ENCODE measurements around the gene SEC62. TPM values are rescaled to one million over a fixed set of nuclear protein-coding genes. Genes with fewer than 3 reads are reported as not detected.

SEC62 gene
- total and polyA plus RNA-seq, 2 donors (not counting 1 experiment from before 2014, with no cell fraction given): 49.9 to 136 TPM

DNA sequence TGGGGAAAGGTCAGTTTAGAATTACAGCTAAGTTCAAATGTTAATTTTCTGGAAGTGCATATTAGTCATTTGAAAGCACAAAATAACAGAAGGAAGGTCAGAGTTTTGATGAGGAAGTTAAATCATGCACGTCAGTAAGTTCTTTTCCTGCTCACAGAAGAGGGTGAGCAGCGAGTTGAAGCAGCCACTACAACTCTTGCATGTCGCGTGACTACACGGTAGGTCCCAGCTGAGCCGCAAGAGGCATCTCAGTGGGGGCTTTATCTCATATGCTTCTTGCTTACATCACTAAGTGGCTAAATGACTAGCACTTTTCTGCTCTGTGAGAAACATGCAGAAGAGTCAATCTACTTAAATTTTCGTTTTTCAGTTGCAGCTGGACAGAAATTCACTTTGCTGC is 21.3 kb upstream of the SEC62 start:
- no peak overlapping the region for H3K27ac ChIP-seq (ENCODE audit: insufficient read depth, low read length)
- H3K4me2 ChIP-seq (ENCODE audit: extremely low read depth, insufficient read depth, low read length): no peak overlapping the region
- no peaks in the 10 kb centered on the region for H3K36me3 ChIP-seq (ENCODE audit: control insufficient read depth, insufficient read depth, low read length)
- H3K4me3 ChIP-seq (replicated peaks in 1 of 4; ENCODE audit: control extremely low read depth in 1 of 4, insufficient read depth in 1 of 4, low read depth in 3 of 4, low read length in 4 of 4): no peak overlapping the region
- no peak overlapping the region for H2AFZ ChIP-seq (ENCODE audit: low read length)
- H3K9ac ChIP-seq (ENCODE audit: insufficient read depth, low read length): no peak overlapping the region
- no peaks in the 10 kb centered on the region for H3K79me2 ChIP-seq (ENCODE audit: control insufficient read depth, insufficient read depth, low read length)
- TF ChIP-seq, protein P1, sequence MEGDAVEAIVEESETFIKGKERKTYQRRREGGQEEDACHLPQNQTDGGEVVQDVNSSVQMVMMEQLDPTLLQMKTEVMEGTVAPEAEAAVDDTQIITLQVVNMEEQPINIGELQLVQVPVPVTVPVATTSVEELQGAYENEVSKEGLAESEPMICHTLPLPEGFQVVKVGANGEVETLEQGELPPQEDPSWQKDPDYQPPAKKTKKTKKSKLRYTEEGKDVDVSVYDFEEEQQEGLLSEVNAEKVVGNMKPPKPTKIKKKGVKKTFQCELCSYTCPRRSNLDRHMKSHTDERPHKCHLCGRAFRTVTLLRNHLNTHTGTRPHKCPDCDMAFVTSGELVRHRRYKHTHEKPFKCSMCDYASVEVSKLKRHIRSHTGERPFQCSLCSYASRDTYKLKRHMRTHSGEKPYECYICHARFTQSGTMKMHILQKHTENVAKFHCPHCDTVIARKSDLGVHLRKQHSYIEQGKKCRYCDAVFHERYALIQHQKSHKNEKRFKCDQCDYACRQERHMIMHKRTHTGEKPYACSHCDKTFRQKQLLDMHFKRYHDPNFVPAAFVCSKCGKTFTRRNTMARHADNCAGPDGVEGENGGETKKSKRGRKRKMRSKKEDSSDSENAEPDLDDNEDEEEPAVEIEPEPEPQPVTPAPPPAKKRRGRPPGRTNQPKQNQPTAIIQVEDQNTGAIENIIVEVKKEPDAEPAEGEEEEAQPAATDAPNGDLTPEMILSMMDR (conservative IDR thresholded peaks at IDR 0.05 in 1 of 2, IDR thresholded peaks at IDR 0.05 in 1 of 2; ENCODE audit: low read depth in 1 of 2, low read length in 2 of 2): no peak
- no peak for TF ChIP-seq EZH2 (IDR thresholded peaks at IDR 0.05; ENCODE audit: low read length, missing control alignments)
- no peaks in the 10 kb centered on the region for H3K9me3 ChIP-seq (ENCODE audit: control insufficient read depth, insufficient read depth, low read depth, low read length)
- no peaks in the 10 kb centered on the region for H4K20me1 ChIP-seq (ENCODE audit: control insufficient read depth, extremely low read depth, insufficient read depth, low read length)
- DNase-seq (ENCODE audit: low read depth in 2 of 2): no peak
- H3K27me3 ChIP-seq (ENCODE audit: control insufficient read depth, insufficient read depth, low read length): peaks cover 8% of the 10 kb centered on the region
- H3K4me1 ChIP-seq (ENCODE audit: control insufficient read depth, extremely low read depth, insufficient read depth, low read length): no peaks in the 10 kb centered on the region

DNA sequence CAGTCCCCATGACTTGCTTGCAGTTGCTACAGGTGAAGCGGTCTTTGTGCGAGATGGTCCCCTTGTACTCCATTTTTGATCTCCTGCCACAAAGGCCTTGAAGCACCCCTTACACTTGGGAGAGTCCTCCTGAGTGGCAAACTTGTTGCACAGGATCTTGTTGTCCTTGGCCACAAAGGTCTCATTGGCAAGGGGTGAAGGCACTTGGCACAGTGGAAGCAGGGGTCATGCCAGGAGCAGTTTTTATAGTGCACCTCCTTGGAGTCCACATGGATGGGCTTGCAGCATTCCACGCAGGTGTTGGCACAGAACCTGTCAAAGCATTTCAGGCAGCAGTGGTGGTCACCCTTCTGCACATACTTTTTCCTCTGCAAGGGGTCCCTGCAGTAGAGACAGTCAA is 20.3 kb upstream of the SEC62 start:
- TF ChIP-seq EZH2 (IDR thresholded peaks at IDR 0.05; ENCODE audit: low read length, missing control alignments): no peak
- TF ChIP-seq, protein P1 (conservative IDR thresholded peaks at IDR 0.05 in 1 of 2, IDR thresholded peaks at IDR 0.05 in 1 of 2; ENCODE audit: low read depth in 1 of 2, low read length in 2 of 2): no peak
- Histone ChIP-seq H3K9ac (ENCODE audit: insufficient read depth, low read length) (no peak overlapping the region), H3K4me3 (replicated peaks in 1 of 4; ENCODE audit: control extremely low read depth in 1 of 4, insufficient read depth in 1 of 4, low read depth in 3 of 4, low read length in 4 of 4) (no peak overlapping the region), H4K20me1 (ENCODE audit: control insufficient read depth, extremely low read depth, insufficient read depth, low read length) (no peaks in the 10 kb centered on the region), H3K79me2 (ENCODE audit: control insufficient read depth, insufficient read depth, low read length) (no peaks in the 10 kb centered on the region), H3K27ac (ENCODE audit: insufficient read depth, low read length) (no peak overlapping the region), H3K36me3 (ENCODE audit: control insufficient read depth, insufficient read depth, low read length) (no peaks in the 10 kb centered on the region), H3K9me3 (ENCODE audit: control insufficient read depth, insufficient read depth, low read depth, low read length) (no peaks in the 10 kb centered on the region), H3K27me3 (ENCODE audit: control insufficient read depth, insufficient read depth, low read length) (peaks cover 8% of the 10 kb centered on the region), H2AFZ (ENCODE audit: low read length) (no peak overlapping the region), H3K4me1 (ENCODE audit: control insufficient read depth, extremely low read depth, insufficient read depth, low read length) (no peaks in the 10 kb centered on the region), H3K4me2 (ENCODE audit: extremely low read depth, insufficient read depth, low read length) (no peak overlapping the region)
- DNase-seq (ENCODE audit: low read depth in 2 of 2): no peak

DNA sequence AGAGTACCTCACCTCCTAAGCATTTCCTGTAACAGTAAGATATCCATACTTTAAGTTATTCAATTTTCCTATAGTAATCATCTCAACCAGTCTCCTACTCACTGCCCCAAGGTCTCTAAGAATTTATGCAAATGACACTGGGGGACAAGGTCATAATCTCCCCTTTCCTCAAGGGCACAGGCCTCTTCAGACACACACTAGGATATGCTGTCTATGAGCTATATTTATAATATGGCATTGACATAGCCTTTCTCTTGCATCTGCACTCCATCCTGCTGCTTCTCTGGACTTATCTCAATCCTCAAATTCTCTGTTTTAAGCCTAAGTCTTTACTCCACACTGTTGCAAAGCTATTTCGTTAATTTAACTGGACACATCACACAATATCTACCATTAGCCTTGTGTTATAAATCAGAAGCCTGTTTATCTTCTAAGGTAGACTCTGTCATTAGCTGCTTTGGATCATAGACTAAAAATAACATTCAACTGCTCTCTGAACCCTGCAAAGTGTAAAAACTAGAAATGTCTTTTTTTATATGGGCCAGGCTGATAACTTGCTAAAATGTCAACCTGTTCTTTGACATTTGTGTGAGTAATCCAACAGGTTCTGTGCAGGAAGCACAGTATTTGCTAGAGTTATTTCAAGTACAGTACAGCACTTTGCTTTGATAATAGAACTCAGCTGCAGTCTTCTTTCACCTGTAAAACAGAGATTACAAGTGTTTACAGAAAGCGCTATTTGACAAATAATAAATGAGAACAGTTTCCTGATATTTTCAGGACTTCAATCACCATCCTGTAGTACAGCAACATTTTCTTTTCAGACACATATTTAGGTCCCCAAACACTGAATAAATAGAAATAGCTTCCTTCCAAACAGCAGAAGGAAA is 17.8 kb upstream of the SEC62 start:
- H3K9me3 ChIP-seq (ENCODE audit: control insufficient read depth, insufficient read depth, low read depth, low read length): no peaks in the 10 kb centered on the region
- H3K27me3 ChIP-seq (ENCODE audit: control insufficient read depth, insufficient read depth, low read length): peaks cover 8% of the 10 kb centered on the region
- H3K4me3 ChIP-seq (replicated peaks in 1 of 4; ENCODE audit: control extremely low read depth in 1 of 4, insufficient read depth in 1 of 4, low read depth in 3 of 4, low read length in 4 of 4): no peak overlapping the region
- TF ChIP-seq EZH2 (IDR thresholded peaks at IDR 0.05; ENCODE audit: low read length, missing control alignments): no peak
- TF ChIP-seq, protein P1 (conservative IDR thresholded peaks at IDR 0.05 in 1 of 2, IDR thresholded peaks at IDR 0.05 in 1 of 2; ENCODE audit: low read depth in 1 of 2, low read length in 2 of 2): no peak
- no peaks in the 10 kb centered on the region for H3K4me1 ChIP-seq (ENCODE audit: control insufficient read depth, extremely low read depth, insufficient read depth, low read length)
- no peak overlapping the region for H3K27ac ChIP-seq (ENCODE audit: insufficient read depth, low read length)
- H3K36me3 ChIP-seq (ENCODE audit: control insufficient read depth, insufficient read depth, low read length): no peaks in the 10 kb centered on the region
- no peaks in the 10 kb centered on the region for H3K79me2 ChIP-seq (ENCODE audit: control insufficient read depth, insufficient read depth, low read length)
- H3K9ac ChIP-seq (ENCODE audit: insufficient read depth, low read length): no peak overlapping the region
- H2AFZ ChIP-seq (ENCODE audit: low read length): no peak overlapping the region
- DNase-seq (ENCODE audit: low read depth in 2 of 2): no peak
- no peaks in the 10 kb centered on the region for H4K20me1 ChIP-seq (ENCODE audit: control insufficient read depth, extremely low read depth, insufficient read depth, low read length)
- H3K4me2 ChIP-seq (ENCODE audit: extremely low read depth, insufficient read depth, low read length): no peak overlapping the region

Data from fibroblast of lung (primary cell).